NOMO-1 treated with DMSO at 0.1 percent for 48 hours (cell line): ENCODE measurements around the gene ACOT4.
"Not testable (repeated sequence)": the region's sequence is repeated elsewhere in the genome, so short reads cannot be mapped to it uniquely, and the experiment has no call there.

Experiments
- DNase-seq: peaks from one replicate; lab custom pipeline; 2025; ENCODE audit not compliant: unreplicated experiment; lab: John Stamatoyannopoulos, UW

The ACOT4 gene

DNA sequence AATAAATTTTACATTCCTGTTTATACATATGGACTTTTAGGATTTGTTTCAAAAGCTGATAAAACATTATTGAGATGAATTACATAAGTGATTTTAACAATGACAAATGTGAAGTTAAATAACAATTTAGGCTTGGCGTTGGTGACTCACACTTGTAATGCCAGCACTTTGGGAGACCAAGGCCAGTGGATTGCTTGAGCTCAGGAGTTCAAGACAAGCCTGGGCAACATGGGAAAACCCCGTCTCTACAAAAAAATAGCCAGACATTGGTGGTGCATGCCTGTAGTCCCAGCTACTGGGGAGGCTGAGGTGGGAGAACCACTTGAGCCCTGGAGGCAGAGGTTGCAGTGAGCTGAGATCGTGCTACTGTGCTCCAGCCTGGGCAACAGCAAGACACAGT, 15.3 kb upstream of the ACOT4 start:
- no peak for DNase-seq

DNA sequence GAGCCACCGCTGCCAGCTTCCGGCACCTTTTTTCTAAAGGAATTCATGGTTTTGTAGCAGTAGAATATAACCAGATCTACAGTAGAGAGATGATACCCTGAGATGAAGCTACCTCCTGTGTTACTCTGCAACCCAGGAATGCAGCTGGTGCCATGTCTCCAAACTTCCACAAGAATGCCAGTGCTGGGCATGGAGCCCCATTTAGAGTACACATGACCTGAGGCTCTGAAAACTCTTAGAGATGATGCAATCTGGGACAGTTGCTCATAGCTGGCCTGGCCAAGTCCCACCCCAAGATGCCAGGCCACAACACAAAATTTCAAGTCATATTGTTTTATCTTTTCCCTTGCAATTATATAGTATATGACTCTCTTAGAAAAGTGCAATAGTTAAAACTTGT, 14.5 kb upstream of the ACOT4 start:
- DNase-seq = not testable (repeated sequence)

DNA sequence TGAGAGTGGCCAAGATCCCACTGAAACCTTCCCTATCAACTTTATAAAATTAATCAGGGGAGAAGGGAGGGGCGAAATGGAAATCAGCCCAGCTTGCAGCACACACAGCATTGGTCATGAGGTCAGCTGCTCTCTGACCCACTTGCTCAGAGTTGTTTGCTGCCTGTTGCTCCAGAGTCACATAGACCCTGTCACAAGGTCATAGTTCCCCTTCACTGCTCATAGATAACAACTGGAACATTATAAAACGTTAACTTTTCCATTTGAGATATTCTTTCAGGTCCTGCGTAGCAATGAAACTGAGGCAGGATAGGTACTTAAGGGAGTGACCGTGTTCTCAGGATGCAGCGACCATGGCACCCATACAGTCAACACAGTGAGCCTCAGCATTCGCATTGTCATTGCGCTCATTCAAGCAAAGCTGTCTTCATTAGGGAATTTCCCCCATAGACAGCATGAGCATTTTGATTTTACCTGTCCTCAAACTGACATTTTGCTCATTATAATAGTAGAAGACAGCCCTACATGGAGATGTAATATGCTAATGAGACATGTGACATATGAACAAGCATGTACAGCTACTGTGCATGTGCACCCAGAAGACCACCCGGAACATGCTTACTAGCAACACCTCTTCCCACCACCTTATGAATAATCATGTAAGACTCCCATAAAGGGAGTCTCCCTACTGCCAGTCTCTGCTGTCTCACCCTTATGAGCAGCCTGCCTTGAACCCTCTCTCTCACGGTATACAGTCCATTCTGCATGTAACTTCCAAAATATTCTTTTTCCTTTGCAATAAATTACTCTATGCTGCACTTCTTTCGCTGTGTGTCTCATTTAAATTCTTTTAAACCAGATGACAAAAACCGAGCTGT, 9.3 kb upstream of the ACOT4 start:
- DNase-seq = not testable (repeated sequence)

DNA sequence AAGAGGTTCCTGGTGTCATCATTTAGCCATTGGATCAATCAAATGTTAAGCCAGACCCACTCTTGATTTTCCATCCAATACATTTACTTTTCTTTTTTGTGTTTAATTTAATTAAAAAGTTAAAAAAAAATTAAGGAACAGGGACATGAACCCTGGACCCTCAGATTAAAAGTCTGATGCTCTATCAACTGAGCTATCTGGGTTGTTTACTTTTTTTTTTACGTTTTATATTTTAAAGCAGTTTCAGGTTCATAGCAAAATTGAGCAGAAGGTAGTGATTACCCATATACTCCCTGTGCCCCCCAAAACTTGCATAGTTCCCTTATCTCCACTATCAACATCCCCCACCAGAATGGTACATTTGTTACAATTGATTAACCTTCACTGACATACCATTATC, 3.0 kb upstream of the ACOT4 start:
- no peak for DNase-seq

DNA sequence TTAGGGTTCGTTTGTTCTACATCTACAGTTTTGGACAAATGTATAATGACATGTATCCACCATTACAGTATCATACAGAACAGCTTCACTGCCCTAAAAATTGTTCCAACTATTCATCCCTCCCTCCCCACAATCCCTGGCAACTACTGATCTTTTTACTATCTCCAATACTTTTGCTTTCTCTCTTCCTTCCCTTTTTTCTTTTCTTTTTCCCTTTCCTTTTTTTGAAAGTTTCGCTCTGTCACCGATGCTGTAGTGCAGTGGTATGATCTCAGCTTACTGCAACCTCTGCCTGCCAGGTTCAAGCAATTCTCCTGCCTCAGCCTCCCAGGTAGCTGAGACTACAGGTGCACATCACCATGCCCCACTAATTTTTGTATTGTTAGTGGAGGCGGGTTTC, 2.6 kb upstream of the ACOT4 start:
- DNase-seq = no peak

DNA sequence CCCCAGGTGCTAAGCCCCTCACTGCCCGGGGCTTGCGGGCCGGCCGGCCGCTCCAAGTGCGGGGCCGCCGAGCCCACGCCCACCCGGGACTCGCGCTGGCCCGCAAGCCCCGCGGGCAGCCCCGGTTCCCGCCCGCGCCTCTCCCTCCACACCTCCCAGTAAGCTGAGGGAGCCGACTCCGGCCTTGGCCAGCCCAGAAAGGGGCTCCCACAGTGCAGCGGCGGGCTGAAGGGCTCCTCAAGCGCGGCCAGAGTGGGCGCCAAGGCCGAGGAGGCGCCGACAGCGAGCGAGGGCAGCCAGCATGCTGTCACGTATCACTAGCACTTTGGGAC, 1.0 kb upstream of the ACOT4 start:
- DNase-seq = not testable (repeated sequence)

DNA sequence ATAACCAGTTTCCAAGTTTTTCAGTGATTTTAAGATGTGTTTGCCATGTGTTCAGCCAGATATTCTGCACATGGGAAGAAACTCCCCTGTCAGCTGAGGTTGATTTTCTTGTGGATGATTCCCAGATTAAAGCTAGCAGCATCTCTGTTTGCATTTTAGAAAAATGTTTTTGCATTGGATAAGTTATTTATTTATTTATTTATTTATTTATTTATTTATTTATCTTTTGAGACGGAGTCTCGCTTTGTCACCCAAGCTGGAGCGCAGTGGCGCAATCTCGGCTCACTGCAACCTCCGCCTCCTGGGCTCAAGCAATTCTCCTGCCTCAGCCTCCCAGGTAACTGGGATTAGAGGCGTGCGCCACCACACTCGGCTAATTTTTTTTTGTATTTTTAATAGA, 2.8 kb downstream of the ACOT4 start:
- DNase-seq = no peak

DNA sequence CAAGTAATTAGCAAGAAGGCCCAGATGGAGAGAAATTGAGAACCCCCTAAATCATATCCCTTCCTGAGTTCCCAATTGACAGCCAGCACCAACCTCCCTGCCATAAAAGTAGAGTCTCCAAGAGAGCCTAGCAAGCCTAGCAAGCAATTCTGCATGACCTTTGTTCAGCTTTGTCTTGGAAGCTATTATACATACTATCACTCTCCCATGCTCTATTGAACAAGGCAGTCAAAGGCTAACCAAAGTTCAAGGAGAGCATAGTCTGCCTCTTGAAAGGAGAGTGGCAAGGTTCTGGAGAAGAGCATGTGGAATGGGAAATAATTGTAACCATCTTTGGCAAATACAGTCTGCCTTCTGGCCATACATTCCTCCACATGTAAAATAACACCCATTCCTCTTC, 7.8 kb downstream of the ACOT4 start:
- DNase-seq = no peak

DNA sequence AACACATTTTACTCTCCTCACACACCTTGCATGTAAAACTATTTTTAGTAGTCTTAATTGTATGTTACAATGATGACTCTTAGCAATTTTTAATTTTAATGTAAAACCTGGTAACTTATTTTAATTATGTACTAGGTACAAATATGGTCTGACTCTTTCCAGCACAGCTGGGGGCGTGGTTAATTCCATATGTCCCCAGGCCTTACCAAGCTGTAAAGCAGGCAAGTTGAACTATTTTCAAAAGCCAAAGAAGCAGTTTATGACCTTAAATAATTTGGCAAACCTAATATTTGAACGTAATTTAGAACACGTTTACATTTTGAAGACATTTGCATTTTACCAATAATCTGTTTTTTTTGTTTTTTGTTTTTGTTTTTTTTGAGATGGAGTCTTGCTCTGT, 11.3 kb downstream of the ACOT4 start:
- no peak for DNase-seq

DNA sequence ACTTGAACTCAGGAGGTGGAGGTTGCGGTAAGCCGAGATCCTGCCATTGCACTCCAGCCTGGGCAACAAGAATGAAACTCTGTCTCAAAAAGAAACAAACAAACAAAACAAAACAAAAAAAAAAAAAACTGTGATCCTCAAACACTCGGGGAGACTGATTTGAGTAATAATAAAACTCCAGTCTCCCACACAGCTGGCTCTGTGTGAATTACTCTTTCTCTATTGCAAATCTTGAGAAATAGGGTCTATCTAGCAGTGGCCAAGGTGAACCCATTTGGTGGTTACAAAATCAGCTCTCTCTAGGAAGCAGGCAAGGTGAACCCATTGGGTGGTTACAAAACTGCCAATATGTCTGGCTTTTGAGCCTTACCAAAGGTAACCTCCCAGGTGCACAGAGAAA, 14.6 kb downstream of the ACOT4 start:
- no peak for DNase-seq

DNA sequence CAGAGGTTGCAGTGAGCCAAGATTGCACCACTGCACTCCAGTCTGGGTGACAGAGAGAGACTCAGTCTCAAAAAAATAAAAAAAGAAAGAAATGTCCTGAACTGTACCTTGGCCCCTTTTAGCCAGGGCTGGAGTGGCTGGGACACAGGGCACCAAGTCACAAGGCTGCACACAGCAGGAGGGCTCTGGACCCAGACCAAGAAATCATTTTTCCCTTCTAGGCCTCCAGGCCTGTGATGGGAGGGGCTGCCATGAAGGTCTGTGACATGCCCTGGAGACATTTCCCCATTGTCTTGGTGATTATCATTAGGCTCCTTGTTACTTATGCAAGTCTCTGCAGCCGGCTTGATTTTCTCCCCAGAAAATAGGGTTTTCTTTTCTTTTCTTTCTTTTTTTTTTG, 15.6 kb downstream of the ACOT4 start:
- DNase-seq = no peak

DNA sequence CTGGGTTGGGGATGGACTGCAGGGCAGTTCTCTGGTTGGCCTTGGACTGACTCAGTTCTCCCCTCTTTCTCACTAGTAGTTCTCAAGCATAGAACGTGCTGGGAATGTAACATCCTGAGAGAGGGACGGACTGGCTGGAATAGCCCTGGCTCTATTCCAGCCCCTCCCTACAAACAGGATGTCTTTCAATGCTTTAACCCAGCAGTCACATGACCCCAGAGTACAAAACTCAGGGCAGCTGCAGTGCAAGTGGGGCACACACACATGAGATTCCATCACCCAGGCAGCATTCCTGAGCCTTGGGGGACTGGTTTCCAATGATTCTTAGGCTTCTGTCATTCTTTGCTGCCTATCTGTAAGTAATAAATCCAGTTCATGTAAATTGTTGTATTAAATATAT, 19.0 kb downstream of the ACOT4 start:
- no peak for DNase-seq

DNA sequence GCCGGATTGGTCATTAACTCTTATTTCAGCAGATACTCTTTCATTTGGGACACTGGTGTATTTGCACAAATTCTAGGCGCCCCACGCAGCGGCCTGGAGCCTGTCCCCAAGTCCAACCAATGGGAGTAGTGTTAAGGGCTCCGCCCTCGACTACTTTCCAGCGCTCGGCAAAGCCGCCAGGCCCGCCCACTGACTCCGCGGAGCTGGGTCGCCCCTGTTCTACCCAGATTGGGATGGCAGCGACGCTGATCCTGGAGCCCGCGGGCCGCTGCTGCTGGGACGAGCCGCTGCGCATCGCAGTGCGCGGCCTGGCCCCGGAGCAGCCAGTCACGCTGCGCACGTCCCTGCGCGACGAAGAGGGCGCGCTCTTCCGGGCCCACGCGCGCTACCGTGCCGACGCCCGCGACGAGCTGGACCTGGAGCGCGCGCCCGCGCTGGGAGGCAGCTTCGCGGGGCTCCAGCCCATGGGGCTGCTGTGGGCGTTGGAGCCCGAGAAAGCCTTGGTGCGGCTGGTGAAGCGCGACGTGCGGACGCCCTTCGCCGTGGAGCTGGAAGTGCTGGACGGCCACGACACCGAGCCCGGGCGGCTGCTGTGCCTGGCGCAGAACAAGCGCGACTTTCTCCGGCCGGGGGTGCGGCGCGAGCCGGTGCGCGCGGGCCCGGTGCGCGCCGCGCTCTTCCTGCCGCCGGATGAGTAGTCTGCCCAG, 20.8 kb downstream of the ACOT4 start, which contains the start of gene ACOT6:
TSS of gene ACOT6 (plus strand) at position 179 of the 707 bp plus-strand sequence. CDS start at position 234, 55 bp downstream.
- peak; percentile 72 for DNase-seq

DNA sequence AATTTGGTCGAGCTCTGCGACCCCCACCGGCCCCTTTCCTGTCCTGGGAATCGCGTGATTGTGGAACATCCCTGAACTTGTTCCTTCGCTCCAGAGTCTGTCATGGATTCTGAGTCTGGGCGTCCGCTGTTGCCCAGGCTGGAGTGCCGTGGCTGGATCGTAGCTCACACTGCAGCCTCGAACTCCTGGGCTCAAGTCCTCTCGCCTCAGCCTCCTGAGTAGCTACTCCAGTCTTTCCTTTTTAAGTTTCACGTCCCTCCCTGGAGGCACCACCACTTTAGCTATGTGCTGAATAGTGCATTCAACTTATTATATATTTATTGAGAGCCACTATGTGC, 21.3 kb downstream of the ACOT4 start:
- DNase-seq = no peak

DNA sequence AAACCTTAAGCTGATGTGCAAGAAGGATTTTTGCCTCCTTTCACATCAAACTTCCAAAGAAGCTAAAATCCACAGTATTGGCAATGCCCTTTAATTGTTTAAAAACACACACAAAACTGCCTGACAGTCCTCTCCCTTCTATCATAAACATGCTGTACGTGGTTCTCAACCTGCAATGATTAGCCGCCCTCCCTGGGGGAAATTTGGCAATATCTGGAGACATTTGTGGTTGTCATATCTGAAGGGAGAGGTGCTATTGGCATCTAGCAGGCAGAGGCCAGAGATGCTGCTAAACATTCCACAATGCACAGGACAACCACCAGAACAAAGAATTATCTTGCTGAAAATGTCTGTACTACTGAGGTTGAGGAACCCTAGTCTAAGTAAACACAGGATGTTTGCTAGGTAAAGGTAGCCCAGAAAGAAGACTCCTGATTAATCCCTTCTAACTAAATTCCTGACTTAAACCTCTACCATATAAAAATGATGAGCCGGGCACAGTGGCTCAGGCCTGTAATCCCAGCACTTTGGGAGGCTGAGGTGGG, 21.8 kb downstream of the ACOT4 start:
- no peak for DNase-seq

DNA sequence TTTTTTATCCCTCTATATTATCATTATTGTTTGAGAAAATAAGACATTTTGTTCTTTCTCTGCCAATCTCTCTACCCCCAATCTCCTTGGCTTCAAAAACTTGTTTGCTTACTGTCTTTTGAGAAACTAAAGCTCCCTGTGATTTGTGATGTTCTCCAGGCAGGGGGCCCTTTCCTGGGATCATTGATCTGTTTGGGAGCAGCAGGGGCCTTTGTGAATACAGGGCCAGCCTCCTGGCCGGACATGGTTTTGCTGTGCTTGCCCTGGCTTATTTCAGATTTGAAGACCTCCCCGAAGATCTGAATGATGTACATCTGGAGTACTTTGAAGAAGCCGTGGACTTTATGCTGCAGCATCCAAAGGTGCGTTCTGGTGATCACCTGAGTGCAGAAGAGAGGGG, 25.2 kb downstream of the ACOT4 start:
- DNase-seq = no peak

DNA sequence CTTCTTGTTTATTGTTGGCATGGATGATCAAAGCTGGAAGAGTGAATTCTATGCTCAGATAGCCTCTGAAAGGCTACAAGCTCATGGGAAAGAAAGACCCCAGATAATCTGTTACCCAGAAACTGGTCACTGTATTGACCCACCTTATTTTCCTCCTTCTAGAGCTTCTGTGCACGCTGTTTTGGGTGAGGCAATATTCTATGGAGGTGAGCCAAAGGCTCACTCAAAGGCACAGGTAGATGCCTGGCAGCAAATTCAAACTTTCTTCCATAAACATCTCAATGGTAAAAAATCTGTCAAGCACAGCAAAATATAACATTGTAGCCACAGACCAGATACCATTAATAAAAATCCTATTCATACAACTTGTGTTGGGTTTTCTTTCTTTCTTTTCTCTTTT, 27.9 kb downstream of the ACOT4 start:
- DNase-seq = no peak

DNA sequence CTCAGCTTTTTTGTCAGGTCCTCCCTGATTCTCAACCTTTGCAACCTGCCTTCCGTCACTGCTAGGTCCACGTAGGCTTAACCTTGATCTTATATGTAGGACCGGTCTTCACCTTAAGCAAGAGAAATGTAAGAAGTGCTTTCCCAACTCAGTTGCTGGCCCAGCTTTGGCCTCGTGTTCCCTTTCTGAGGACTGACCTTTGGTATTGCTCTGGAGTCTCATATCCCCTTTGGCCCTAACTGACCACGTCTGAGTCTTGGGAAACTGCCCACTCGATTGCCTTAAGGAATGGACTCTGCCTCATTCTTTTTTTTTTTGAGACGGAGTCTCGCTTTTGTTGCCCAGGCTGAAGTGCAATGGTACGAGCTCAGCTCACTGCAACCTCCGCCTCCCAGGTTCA, 28.6 kb downstream of the ACOT4 start:
- DNase-seq = no peak

DNA sequence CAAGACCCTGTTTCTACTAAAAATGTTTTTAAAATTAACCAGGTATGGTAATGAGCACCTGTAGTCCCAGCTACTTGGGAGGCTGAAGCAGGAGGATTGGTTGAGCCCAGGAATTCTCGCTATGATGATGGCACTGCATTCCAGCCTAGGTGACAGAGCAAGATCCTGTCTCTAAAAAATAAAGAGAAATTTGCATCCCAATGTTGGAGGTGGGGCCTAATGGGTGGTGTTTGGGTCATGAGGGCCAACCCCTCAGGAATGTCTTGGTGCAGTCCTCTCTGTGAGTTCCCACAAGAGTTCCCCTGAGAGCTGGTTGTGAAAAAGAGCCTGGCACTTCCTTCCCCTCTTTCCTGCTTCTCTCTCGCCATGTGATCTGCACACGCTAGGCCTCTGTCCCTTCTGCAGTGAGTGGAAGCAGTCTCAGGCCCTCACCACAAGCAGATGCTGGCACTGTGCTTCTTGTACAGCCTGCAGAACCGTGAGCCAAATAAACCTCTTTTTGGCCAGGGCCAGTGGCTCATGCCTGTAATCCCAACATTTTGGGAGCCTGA, 31.9 kb downstream of the ACOT4 start:
- no peak for DNase-seq

DNA sequence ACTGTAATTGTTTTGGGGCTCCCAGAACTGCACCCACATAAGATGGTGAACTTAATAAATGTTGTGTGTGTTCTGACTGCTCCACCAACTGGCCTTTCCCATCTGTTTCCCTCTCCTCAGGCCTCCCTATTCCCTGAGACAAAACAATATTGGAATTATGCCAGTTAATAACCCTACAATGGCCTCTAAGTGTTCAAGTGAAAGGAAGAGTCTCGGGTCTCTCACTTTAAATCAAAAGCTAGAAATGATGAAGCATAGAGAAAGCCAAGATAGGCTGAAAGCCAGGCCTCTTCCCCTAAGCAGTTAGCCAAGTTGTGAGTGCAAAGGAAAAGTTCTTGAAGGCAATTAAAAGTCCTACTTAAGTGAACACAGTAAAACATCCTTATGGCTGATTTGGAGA, 34.0 kb downstream of the ACOT4 start:
- DNase-seq = no peak

DNA sequence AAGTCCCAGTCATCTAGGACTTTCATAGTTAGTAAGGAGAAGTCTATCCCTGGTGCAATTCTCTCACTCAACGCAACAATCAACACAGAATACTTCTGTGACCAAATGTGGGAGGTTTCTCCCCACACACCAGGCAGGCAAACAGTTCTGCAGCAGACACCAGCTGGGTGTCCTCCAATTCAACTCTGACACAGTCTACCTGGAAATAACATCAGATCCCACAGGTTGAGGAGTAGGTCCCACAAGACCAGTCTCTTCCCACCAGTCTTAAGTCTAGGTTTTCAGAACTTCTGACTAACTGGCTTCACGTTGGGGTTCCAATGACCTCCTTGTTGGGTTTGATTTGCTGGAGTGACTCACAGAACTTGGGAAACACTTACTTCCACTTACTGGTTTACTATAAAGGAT, 35.5 kb downstream of the ACOT4 start:
- no peak for DNase-seq
